ENCODE measurements around the gene THTPA. TPM values are rescaled to one million over a fixed set of nuclear protein-coding genes. Genes with fewer than 3 reads are reported as not detected.

The THTPA gene
- total RNA-seq, 2 donors from 2014 or later, result 13.0 to 17.0 TPM

DNA sequence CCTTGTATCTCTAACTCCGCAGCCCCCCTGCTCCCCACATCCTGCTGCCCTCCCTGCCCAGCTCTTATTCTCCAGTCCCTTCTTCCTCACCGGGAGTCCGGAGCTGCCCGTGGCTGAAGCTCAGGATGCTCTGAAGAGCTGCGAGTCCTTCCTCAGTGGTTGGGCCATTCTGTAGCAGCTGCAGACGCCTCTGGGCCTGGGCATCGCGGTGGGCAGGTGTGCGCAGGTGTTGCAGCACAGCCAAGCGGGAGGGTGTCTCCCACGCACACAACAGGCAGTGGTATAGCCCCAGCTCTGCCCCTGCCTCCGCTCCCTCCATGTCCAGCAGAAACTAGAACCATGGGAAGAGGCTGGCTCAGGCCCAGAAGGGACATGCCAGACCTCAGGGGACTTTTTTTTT, 24.7 kb upstream of the THTPA start:
- no peak overlapping the region for H3K27ac Mint-ChIP-seq
- Histone ChIP-seq H3K27ac (ENCODE audit: low read depth, low read length) (no peak overlapping the region), H3K9me3 (ENCODE audit: control insufficient read depth, low read length) (no peaks in the 10 kb centered on the region), H3K27me3 (ENCODE audit: control insufficient read depth, insufficient read depth, low read length, poor library complexity, severe bottlenecking) (no peaks in the 10 kb centered on the region), H3K4me3 (ENCODE audit: low read length) (no peak overlapping the region), H3K36me3 (ENCODE audit: control insufficient read depth, insufficient read depth, low read length) (peaks cover 13% of the 10 kb centered on the region), H3K4me1 (ENCODE audit: control insufficient read depth, insufficient read depth, low read length) (no peaks in the 10 kb centered on the region), H3K9ac (ENCODE audit: extremely low read depth, low read length, poor library complexity, severe bottlenecking) (no peak overlapping the region)
- 95 to 99% methylated on average over 11 to 12 of the region's 12 CpGs for WGBS, 2 experiments (ENCODE audit: insufficient coverage in 1 of 2, insufficient read length in 1 of 2)
- H3K36me3 Mint-ChIP-seq (ENCODE audit: low read depth), result peaks cover 28% of the 10 kb centered on the region
- no peaks in the 10 kb centered on the region for H3K9me3 Mint-ChIP-seq
- H3K27me3 Mint-ChIP-seq (ENCODE audit: insufficient read depth), result no peaks in the 10 kb centered on the region
- H3K4me1 Mint-ChIP-seq, result peaks cover 5% of the 10 kb centered on the region
- no peak for DNase-seq
- no peak overlapping the region for H3K4me3 Mint-ChIP-seq
- TF ChIP-seq, protein P1, sequence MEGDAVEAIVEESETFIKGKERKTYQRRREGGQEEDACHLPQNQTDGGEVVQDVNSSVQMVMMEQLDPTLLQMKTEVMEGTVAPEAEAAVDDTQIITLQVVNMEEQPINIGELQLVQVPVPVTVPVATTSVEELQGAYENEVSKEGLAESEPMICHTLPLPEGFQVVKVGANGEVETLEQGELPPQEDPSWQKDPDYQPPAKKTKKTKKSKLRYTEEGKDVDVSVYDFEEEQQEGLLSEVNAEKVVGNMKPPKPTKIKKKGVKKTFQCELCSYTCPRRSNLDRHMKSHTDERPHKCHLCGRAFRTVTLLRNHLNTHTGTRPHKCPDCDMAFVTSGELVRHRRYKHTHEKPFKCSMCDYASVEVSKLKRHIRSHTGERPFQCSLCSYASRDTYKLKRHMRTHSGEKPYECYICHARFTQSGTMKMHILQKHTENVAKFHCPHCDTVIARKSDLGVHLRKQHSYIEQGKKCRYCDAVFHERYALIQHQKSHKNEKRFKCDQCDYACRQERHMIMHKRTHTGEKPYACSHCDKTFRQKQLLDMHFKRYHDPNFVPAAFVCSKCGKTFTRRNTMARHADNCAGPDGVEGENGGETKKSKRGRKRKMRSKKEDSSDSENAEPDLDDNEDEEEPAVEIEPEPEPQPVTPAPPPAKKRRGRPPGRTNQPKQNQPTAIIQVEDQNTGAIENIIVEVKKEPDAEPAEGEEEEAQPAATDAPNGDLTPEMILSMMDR (conservative IDR thresholded peaks at IDR 0.05), result no peak

DNA sequence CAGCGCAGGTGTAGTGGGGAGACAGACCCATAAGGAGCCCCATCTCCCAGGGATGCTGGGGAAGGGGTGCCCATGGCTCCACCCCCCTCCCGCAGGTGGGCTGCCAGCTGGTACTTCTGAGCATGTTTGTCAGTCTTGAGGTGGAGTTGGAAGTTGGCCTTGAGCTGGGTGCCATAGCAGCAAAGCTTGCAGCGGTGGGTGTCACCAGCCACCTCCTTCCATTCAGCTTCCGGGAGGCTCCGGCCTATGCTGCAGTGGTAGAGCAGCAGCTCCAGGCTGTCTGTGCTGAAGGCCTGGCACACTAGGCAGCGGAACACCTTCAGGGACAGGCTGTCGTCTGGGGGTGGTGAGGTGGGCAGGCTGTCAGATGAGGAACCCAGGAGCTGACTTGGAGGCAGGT, 23.4 kb upstream of the THTPA start:
- Mint-ChIP-seq H3K36me3 (ENCODE audit: low read depth) (peaks cover 18% of the 10 kb centered on the region), H3K27me3 (ENCODE audit: insufficient read depth) (no peaks in the 10 kb centered on the region), H3K9me3 (no peaks in the 10 kb centered on the region), H3K4me3 (no peak overlapping the region), H3K27ac (no peak overlapping the region), H3K4me1 (peaks cover 13% of the 10 kb centered on the region)
- H3K9ac ChIP-seq (ENCODE audit: extremely low read depth, low read length, poor library complexity, severe bottlenecking), result no peak overlapping the region
- WGBS, 2 experiments (ENCODE audit: insufficient coverage in 1 of 2, insufficient read length in 1 of 2), result 93 to 95% methylated on average over 5 to 7 of the region's 7 CpGs
- H3K36me3 ChIP-seq (ENCODE audit: control insufficient read depth, insufficient read depth, low read length), result peaks cover 4% of the 10 kb centered on the region
- no peak overlapping the region for H3K27ac ChIP-seq (ENCODE audit: low read depth, low read length)
- no peak overlapping the region for H3K4me3 ChIP-seq (ENCODE audit: low read length)
- no peaks in the 10 kb centered on the region for H3K9me3 ChIP-seq (ENCODE audit: control insufficient read depth, low read length)
- no peak for DNase-seq
- H3K27me3 ChIP-seq (ENCODE audit: control insufficient read depth, insufficient read depth, low read length, poor library complexity, severe bottlenecking), result no peaks in the 10 kb centered on the region
- TF ChIP-seq, protein P1 (conservative IDR thresholded peaks at IDR 0.05), result no peak
- peaks cover 4% of the 10 kb centered on the region for H3K4me1 ChIP-seq (ENCODE audit: control insufficient read depth, insufficient read depth, low read length)

DNA sequence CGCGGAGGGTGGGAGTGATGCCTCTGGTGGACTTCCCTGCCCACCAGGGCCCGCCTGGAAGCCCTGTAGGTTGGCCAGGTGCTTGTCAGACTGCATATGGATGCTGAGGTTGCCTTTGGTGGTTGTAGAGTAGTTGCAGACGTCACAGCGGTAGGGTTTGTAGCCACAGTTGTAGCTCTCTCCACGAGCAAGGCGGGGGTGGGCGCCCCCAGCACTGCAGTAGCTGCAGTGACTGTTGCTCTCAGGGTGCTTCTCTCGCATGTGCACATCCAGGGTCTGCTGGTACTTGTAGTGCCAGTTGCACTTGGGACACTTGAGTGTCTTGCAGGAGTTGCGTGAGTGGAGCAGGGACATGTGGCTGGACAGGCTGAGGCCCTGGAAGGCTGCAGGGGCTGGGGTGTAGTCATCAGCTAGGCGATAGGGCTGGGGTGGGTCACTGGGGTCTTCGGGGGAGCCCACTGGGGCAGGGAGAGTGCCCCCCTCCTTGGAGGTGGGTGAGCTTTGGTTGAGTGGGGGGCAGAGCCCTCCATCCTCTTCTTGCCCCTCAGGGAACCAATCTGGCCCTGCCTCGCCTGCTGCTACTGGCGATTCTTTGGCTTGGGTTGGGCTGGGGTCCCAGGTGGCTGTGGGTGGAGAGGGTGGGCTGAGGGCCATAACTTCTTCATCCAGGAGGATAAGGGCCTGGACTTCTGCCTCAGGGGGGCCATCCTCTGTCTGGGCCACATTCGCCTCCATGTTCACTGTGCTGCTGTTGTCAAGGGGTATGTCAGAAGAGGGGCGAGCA, 22.2 kb upstream of the THTPA start:
- Mint-ChIP-seq H3K4me3 (no peak overlapping the region), H3K9me3 (no peaks in the 10 kb centered on the region), H3K27ac (no peak overlapping the region), H3K36me3 (ENCODE audit: low read depth) (peaks cover 14% of the 10 kb centered on the region), H3K27me3 (ENCODE audit: insufficient read depth) (no peaks in the 10 kb centered on the region), H3K4me1 (peaks cover 19% of the 10 kb centered on the region)
- TF ChIP-seq, protein P1 (conservative IDR thresholded peaks at IDR 0.05), result no peak
- peaks cover 3% of the 10 kb centered on the region for H3K36me3 ChIP-seq (ENCODE audit: control insufficient read depth, insufficient read depth, low read length)
- no peak for DNase-seq
- no peak overlapping the region for H3K27ac ChIP-seq (ENCODE audit: low read depth, low read length)
- H3K27me3 ChIP-seq (ENCODE audit: control insufficient read depth, insufficient read depth, low read length, poor library complexity, severe bottlenecking), result no peaks in the 10 kb centered on the region
- H3K4me3 ChIP-seq (ENCODE audit: low read length), result no peak overlapping the region
- H3K9ac ChIP-seq (ENCODE audit: extremely low read depth, low read length, poor library complexity, severe bottlenecking), result no peak overlapping the region
- H3K4me1 ChIP-seq (ENCODE audit: control insufficient read depth, insufficient read depth, low read length), result peaks cover 12% of the 10 kb centered on the region
- no peaks in the 10 kb centered on the region for H3K9me3 ChIP-seq (ENCODE audit: control insufficient read depth, low read length)
- WGBS, 2 experiments (ENCODE audit: insufficient coverage in 1 of 2, insufficient read length in 1 of 2), result 92 to 95% methylated on average over 13 to 16 of the region's 16 CpGs

Measured in endodermal cell (in vitro differentiated cells).